Measurements from ENCODE around the gene DHX30. TPM values are rescaled to one million over a fixed set of nuclear protein-coding genes. Genes with fewer than 3 reads are reported as not detected.
A peak's percentile ranks its signal among the peaks of the same experiment; 100 is the strongest.
"Not testable (repeated sequence)": the region's sequence is repeated elsewhere in the genome, so short reads cannot be mapped to it uniquely, and the experiment has no call there.

The DHX30 gene
- total RNA-seq, 1 experiment from 2014 or later: 84.5 TPM

- no peaks in the 10 kb centered on the region for H3K9me3 ChIP-seq (ENCODE audit: low read depth, low read length, poor library complexity, severe bottlenecking)
- no peaks in the 10 kb centered on the region for H3K36me3 ChIP-seq (ENCODE audit: insufficient read depth, low read length, poor library complexity, severe bottlenecking)
- H3K4me1 ChIP-seq (ENCODE audit: insufficient read depth, low read length, poor library complexity, severe bottlenecking): no peaks in the 10 kb centered on the region
- BruUV-seq (replicated peaks): no TSS peak
- POLR2A ChIA-PET (ENCODE audit: low non-redundant PET): no interaction called here
- no peak overlapping the region for H3K4me3 ChIP-seq (ENCODE audit: low read depth, low read length, poor library complexity, severe bottlenecking)
- DNase-seq (ENCODE audit: low spot score): no peak
- TF ChIP-seq EZH2 (IDR thresholded peaks at IDR 0.05; ENCODE audit: borderline replicate concordance, low read depth, low read length, poor library complexity, severe bottlenecking): no peak
- TF ChIP-seq CTCF (conservative IDR thresholded peaks at IDR 0.05; ENCODE audit: low read depth, low read length): 0 out of 2 replicates have a peak, but pooled peaks have one; percentile 6
- H3K27me3 ChIP-seq (replicated peaks; ENCODE audit: insufficient read depth, low read depth, low read length, poor library complexity): no peaks in the 10 kb centered on the region
- H3K27ac ChIP-seq (ENCODE audit: low read depth, low read length, poor library complexity, severe bottlenecking): no peak overlapping the region
- intact Hi-C loops (cut with micrococcal nuclease; ENCODE audit: unreplicated experiment): no loop called here
- CTCF ChIA-PET: no interaction called here
Observed at GRCh38 chr3:47882338-47882737, 79.4 kb downstream of the DHX30 start.

- Histone ChIP-seq H3K4me1 (ENCODE audit: insufficient read depth, low read length, poor library complexity, severe bottlenecking) (peaks cover 6% of the 10 kb centered on the region), H3K9me3 (ENCODE audit: low read depth, low read length, poor library complexity, severe bottlenecking) (no peaks in the 10 kb centered on the region), H3K36me3 (ENCODE audit: insufficient read depth, low read length, poor library complexity, severe bottlenecking) (no peaks in the 10 kb centered on the region), H3K4me3 (ENCODE audit: low read depth, low read length, poor library complexity, severe bottlenecking) (no peak overlapping the region), H3K27me3 (replicated peaks; ENCODE audit: insufficient read depth, low read depth, low read length, poor library complexity) (no peaks in the 10 kb centered on the region), H3K27ac (ENCODE audit: low read depth, low read length, poor library complexity, severe bottlenecking) (no peak overlapping the region)
- no peak for TF ChIP-seq CTCF (conservative IDR thresholded peaks at IDR 0.05; ENCODE audit: low read depth, low read length)
- no peak for TF ChIP-seq EZH2 (IDR thresholded peaks at IDR 0.05; ENCODE audit: borderline replicate concordance, low read depth, low read length, poor library complexity, severe bottlenecking)
- BruUV-seq (replicated peaks): no TSS peak
- intact Hi-C loops (cut with micrococcal nuclease; ENCODE audit: unreplicated experiment): no loop called here
- no peak for DNase-seq (ENCODE audit: low spot score)
- POLR2A ChIA-PET (ENCODE audit: low non-redundant PET): no interaction called here
- CTCF ChIA-PET: no interaction called here
Observed at GRCh38 chr3:47884603-47885002, 81.7 kb downstream of the DHX30 start.

GRCh38 chr3:47885168-47885567 lies 82.2 kb downstream of the DHX30 start:
- BruUV-seq (replicated peaks): no TSS peak
- peaks cover 6% of the 10 kb centered on the region for H3K4me1 ChIP-seq (ENCODE audit: insufficient read depth, low read length, poor library complexity, severe bottlenecking)
- TF ChIP-seq EZH2 (IDR thresholded peaks at IDR 0.05; ENCODE audit: borderline replicate concordance, low read depth, low read length, poor library complexity, severe bottlenecking) (no peak), CTCF (conservative IDR thresholded peaks at IDR 0.05; ENCODE audit: low read depth, low read length) (no peak)

GRCh38 chr3:47887991-47888390 lies 85.1 kb downstream of the DHX30 start:
- intact Hi-C loops (cut with micrococcal nuclease; ENCODE audit: unreplicated experiment); BruUV-seq (replicated peaks); H3K27me3 ChIP-seq (replicated peaks; ENCODE audit: insufficient read depth, low read depth, low read length, poor library complexity); H3K36me3 ChIP-seq (ENCODE audit: insufficient read depth, low read length, poor library complexity, severe bottlenecking); POLR2A ChIA-PET (ENCODE audit: low non-redundant PET); H3K9me3 ChIP-seq (ENCODE audit: low read depth, low read length, poor library complexity, severe bottlenecking); DNase-seq (ENCODE audit: low spot score); CTCF ChIA-PET; H3K27ac ChIP-seq (ENCODE audit: low read depth, low read length, poor library complexity, severe bottlenecking); H3K4me3 ChIP-seq (ENCODE audit: low read depth, low read length, poor library complexity, severe bottlenecking): not testable (repeated sequence)
- peaks cover 21% of the 10 kb centered on the region for H3K4me1 ChIP-seq (ENCODE audit: insufficient read depth, low read length, poor library complexity, severe bottlenecking)

More at GRCh38 chr3:47885168-47885567, 82.2 kb downstream of the DHX30 start:
- CTCF ChIA-PET: no interaction called here
- DNase-seq (ENCODE audit: low spot score): no peak
- POLR2A ChIA-PET (ENCODE audit: low non-redundant PET): no interaction called here
- H3K4me3 ChIP-seq (ENCODE audit: low read depth, low read length, poor library complexity, severe bottlenecking): no peak overlapping the region
- no peaks in the 10 kb centered on the region for H3K9me3 ChIP-seq (ENCODE audit: low read depth, low read length, poor library complexity, severe bottlenecking)
- intact Hi-C loops (cut with micrococcal nuclease; ENCODE audit: unreplicated experiment): no loop called here
- no peaks in the 10 kb centered on the region for H3K27me3 ChIP-seq (replicated peaks; ENCODE audit: insufficient read depth, low read depth, low read length, poor library complexity)
- no peak overlapping the region for H3K27ac ChIP-seq (ENCODE audit: low read depth, low read length, poor library complexity, severe bottlenecking)
- no peaks in the 10 kb centered on the region for H3K36me3 ChIP-seq (ENCODE audit: insufficient read depth, low read length, poor library complexity, severe bottlenecking)
